HepG2 (cell line): ENCODE data around the gene ABCC3. TPM values are rescaled to one million over a fixed set of nuclear protein-coding genes. Genes with fewer than 3 reads are reported as not detected.
A peak's percentile ranks its signal among the peaks of the same experiment; 100 is the strongest.

ENCODE experiments used
- BCL6 ChIP-seq: IDR thresholded peaks from 2 replicates; pipeline ENCODE4 v1.6.1; 2016; ENCODE audit warnings: missing genetic modification reagents, missing compliant biosample characterization
- FOXP1 ChIP-seq, 2 experiments: fragments of 450-650 bp in 1 of 2; IDR thresholded peaks; 2 replicates each; pipeline ENCODE4 v1.6.1; 2017 to 2018; ENCODE audit warnings: antibody characterized with exemption in 1 of 2
- GPN1 ChIP-seq: sonication (generic); formaldehyde crosslinking; IDR thresholded peaks from 2 replicates; pipeline ENCODE4 v1.5.1; 2020; ENCODE audit warnings: missing genetic modification reagents, borderline replicate concordance
- HDAC2 ChIP-seq: sonication (generic); formaldehyde crosslinking; IDR thresholded peaks from 2 replicates; pipeline ENCODE4 v1.4.0; 2020; ENCODE audit warnings: missing genetic modification reagents
- HNRNPH1 ChIP-seq: fragments of 200-400 bp; formaldehyde crosslinking; optimal IDR thresholded peaks from 2 replicates; pipeline ENCODE3; 2017; ENCODE audit warnings: mild to moderate bottlenecking, low read depth, low read length
- MYNN ChIP-seq: sonication (generic); formaldehyde crosslinking; IDR thresholded peaks from 2 replicates; pipeline ENCODE4 v1.4.0; 2020; ENCODE audit warnings: mild to moderate bottlenecking, low read depth, missing genetic modification reagents
- NFIC ChIP-seq: IDR thresholded peaks from 2 replicates; pipeline ENCODE4 v1.6.1; 2012; ENCODE audit warnings: mild to moderate bottlenecking, low read length, inconsistent platforms
- RXRA ChIP-seq: sonication (generic); formaldehyde crosslinking; IDR thresholded peaks from 2 replicates; pipeline ENCODE4 v1.5.1; 2020; ENCODE audit warnings: missing genetic modification reagents
- SOX13 ChIP-seq, 3 experiments: fragments of 450-650 bp in 1 of 3; sonication (generic) in 1 of 3; formaldehyde crosslinking in 1 of 3; IDR thresholded peaks in 2 of 3; conservative IDR thresholded peaks in 1 of 3; 2 replicates each; pipeline versions ENCODE4 v1.5.0 to v1.6.1; 2016 to 2020; ENCODE audit warnings: antibody characterized with exemption in 1 of 3, mild to moderate bottlenecking in 1 of 3, missing compliant biosample characterization in 1 of 3, missing genetic modification reagents in 1 of 3, moderate library complexity in 1 of 3
- U2AF2 ChIP-seq: fragments of 200-400 bp; formaldehyde crosslinking; IDR thresholded peaks from 2 replicates; pipeline ENCODE4 v1.6.1; 2017; ENCODE audit warnings: low read depth, mild to moderate bottlenecking, low read length
- ZBTB20 ChIP-seq: sonication (generic); formaldehyde crosslinking; IDR thresholded peaks from 2 replicates; pipeline ENCODE4 v1.8.1; 2023; ENCODE audit warnings: missing genetic modification reagents, low read depth, mild to moderate bottlenecking, borderline replicate concordance
- ZNF354B ChIP-seq: sonication (generic); formaldehyde crosslinking; IDR thresholded peaks from 2 replicates; pipeline ENCODE4 v1.8.0; 2022; ENCODE audit warnings: mild to moderate bottlenecking, missing genetic modification reagents
- ZNF501 ChIP-seq: sonication (generic); formaldehyde crosslinking; IDR thresholded peaks from 2 replicates; pipeline ENCODE4 v1.5.1; 2020; ENCODE audit warnings: mild to moderate bottlenecking, moderate library complexity, missing genetic modification reagents
- ZNF577 ChIP-seq: sonication (generic); formaldehyde crosslinking; IDR thresholded peaks from 2 replicates; pipeline ENCODE4 v1.4.0; 2020; ENCODE audit warnings: mild to moderate bottlenecking, low read depth, missing genetic modification reagents, borderline replicate concordance
- ZNF816 ChIP-seq: sonication (generic); formaldehyde crosslinking; IDR thresholded peaks from 2 replicates; pipeline ENCODE4 v1.8.0; 2022; ENCODE audit warnings: missing genetic modification reagents, mild to moderate bottlenecking, borderline replicate concordance
- polyA plus RNA-seq, 8 experiments: library from polyadenylated mRNA; depleted of rRNA in 3 of 8; stranded (reverse) in 7 of 8; unstranded in 1 of 8; fragments of >200 nt; fragmentation: Illumina TruSeq in 4 of 8; extraction: Trizol in 4 of 8; gene quantifications; 2 replicates each; pipeline versions ENCODE4 v1.2.1 to v1.2.3, GENCODE V29; 2011 to 2016; ENCODE audit warnings: low read depth in 4 of 8, missing spikeins in 1 of 8, mixed read lengths in 1 of 8; ENCODE audit not compliant: insufficient read depth in 1 of 8
- total RNA-seq, 5 experiments: library from RNA; depleted of rRNA; stranded (reverse); fragments of >200 nt; fragmentation: Illumina TruSeq; extraction: Trizol; gene quantifications; 2 replicates each; pipeline ENCODE4 v1.2.3, GENCODE V29; 2016; ENCODE audit warnings: low read depth in 1 of 5
- TF ChIP-seq, protein P1 (sequence below): sonication (generic); formaldehyde crosslinking; IDR thresholded peaks from 2 replicates; pipeline ENCODE4 v1.4.0; 2020; ENCODE audit warnings: mild to moderate bottlenecking, missing genetic modification reagents
- TF ChIP-seq, protein P2 (sequence below): fragments of 450-650 bp; IDR thresholded peaks from 2 replicates; pipeline ENCODE4 v1.6.1; 2017; ENCODE audit warnings: mild to moderate bottlenecking
- TF ChIP-seq, protein P3 (sequence below): IDR thresholded peaks from 2 replicates; pipeline ENCODE4 v1.6.1; 2016
- TF ChIP-seq, protein P4 (sequence below), 2 experiments: IDR thresholded peaks; 2 replicates each; pipeline ENCODE4 v1.6.1; 2011 to 2012; ENCODE audit warnings: low read length in 2 of 2, borderline replicate concordance in 1 of 2, low read depth in 1 of 2, mild to moderate bottlenecking in 1 of 2, moderate library complexity in 1 of 2

Gene ABCC3
- total and polyA plus RNA-seq, 2 of the 13 experiments (the other 11 are each of a cell fraction or from before 2014, with no cell fraction given) = 25.2 to 50.7 TPM

DNA sequence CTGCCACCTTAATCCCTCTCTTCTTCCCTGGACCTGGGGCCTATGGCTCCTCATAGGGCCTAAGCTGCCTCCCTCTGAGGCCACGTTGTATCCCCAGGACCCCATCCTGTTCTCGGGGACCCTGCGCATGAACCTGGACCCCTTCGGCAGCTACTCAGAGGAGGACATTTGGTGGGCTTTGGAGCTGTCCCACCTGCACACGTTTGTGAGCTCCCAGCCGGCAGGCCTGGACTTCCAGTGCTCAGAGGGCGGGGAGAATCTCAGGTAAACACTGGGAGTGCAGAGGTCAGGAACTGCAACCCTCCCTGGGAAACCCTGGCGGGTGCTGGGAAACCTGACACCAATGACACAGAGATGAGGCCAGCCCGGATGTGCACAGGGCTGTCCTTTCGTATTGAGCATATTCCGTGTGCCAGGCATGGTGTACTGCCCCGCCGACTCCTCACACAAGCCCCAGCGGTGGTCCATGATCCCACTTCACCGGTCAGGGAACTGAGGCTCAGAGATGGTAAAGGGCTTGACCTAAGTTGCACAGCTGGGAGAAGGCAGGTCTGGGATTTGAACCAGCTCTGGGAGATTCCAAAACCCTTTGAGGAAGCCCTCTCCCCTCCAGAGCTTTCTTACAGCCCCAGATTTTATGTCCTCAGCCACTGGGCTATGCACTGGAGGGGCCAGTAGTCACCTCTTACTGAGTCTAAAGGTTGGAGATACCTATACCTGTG lies 50.1 kb downstream of the ABCC3 start (continued):
- TF ChIP-seq, protein P1, sequence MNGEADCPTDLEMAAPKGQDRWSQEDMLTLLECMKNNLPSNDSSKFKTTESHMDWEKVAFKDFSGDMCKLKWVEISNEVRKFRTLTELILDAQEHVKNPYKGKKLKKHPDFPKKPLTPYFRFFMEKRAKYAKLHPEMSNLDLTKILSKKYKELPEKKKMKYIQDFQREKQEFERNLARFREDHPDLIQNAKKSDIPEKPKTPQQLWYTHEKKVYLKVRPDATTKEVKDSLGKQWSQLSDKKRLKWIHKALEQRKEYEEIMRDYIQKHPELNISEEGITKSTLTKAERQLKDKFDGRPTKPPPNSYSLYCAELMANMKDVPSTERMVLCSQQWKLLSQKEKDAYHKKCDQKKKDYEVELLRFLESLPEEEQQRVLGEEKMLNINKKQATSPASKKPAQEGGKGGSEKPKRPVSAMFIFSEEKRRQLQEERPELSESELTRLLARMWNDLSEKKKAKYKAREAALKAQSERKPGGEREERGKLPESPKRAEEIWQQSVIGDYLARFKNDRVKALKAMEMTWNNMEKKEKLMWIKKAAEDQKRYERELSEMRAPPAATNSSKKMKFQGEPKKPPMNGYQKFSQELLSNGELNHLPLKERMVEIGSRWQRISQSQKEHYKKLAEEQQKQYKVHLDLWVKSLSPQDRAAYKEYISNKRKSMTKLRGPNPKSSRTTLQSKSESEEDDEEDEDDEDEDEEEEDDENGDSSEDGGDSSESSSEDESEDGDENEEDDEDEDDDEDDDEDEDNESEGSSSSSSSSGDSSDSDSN (CRISPR knock-in tag) = peak; percentile 80
- TF ChIP-seq ZBTB20 (CRISPR knock-in tag) = peak; percentile 67; the same call in 1 of the 2 replicates
- TF ChIP-seq ZNF577 (CRISPR knock-in tag) = no peak
- TF ChIP-seq HDAC2 = peak; percentile 95
- TF ChIP-seq, protein P2, sequence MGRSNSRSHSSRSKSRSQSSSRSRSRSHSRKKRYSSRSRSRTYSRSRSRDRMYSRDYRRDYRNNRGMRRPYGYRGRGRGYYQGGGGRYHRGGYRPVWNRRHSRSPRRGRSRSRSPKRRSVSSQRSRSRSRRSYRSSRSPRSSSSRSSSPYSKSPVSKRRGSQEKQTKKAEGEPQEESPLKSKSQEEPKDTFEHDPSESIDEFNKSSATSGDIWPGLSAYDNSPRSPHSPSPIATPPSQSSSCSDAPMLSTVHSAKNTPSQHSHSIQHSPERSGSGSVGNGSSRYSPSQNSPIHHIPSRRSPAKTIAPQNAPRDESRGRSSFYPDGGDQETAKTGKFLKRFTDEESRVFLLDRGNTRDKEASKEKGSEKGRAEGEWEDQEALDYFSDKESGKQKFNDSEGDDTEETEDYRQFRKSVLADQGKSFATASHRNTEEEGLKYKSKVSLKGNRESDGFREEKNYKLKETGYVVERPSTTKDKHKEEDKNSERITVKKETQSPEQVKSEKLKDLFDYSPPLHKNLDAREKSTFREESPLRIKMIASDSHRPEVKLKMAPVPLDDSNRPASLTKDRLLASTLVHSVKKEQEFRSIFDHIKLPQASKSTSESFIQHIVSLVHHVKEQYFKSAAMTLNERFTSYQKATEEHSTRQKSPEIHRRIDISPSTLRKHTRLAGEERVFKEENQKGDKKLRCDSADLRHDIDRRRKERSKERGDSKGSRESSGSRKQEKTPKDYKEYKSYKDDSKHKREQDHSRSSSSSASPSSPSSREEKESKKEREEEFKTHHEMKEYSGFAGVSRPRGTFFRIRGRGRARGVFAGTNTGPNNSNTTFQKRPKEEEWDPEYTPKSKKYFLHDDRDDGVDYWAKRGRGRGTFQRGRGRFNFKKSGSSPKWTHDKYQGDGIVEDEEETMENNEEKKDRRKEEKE = no peak
- TF ChIP-seq U2AF2 = no peak
- TF ChIP-seq, protein P3, sequence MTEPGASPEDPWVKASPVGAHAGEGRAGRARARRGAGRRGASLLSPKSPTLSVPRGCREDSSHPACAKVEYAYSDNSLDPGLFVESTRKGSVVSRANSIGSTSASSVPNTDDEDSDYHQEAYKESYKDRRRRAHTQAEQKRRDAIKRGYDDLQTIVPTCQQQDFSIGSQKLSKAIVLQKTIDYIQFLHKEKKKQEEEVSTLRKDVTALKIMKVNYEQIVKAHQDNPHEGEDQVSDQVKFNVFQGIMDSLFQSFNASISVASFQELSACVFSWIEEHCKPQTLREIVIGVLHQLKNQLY (CRISPR knock-in tag) = peak; percentile 87; the same call in 1 of the 2 replicates
- no peak for TF ChIP-seq GPN1
- TF ChIP-seq ZNF354B (CRISPR knock-in tag) = peak; percentile 92; the same call in 1 of the 2 replicates
- peak; percentile 72 for TF ChIP-seq SOX13 (IDR thresholded peaks at IDR 0.05)
- TF ChIP-seq SOX13 (CRISPR knock-in tag; conservative IDR thresholded peaks at IDR 0.05 in 1 of 2, IDR thresholded peaks at IDR 0.05 in 1 of 2) = peak; percentile 64 to 91; a peak in 2 of 4 replicates
- peak; percentile 41 for TF ChIP-seq HNRNPH1
- TF ChIP-seq NFIC = peak; percentile 83; the same call in 1 of the 2 replicates
- peak; percentile 65; the same call in 1 of the 2 replicates for TF ChIP-seq FOXP1 (IDR thresholded peaks at IDR 0.05)
- TF ChIP-seq FOXP1 (CRISPR knock-in tag; IDR thresholded peaks at IDR 0.05) = peak; percentile 93
- peak; percentile 98 for TF ChIP-seq RXRA (CRISPR knock-in tag)
- TF ChIP-seq ZNF501 = peak; percentile 100
- peak; percentile 89; the same call in 1 of the 2 replicates for TF ChIP-seq ZNF816
- peak; percentile 16; the same call in 1 of the 2 replicates for TF ChIP-seq MYNN
- TF ChIP-seq BCL6 (CRISPR knock-in tag) = peak; percentile 89
- TF ChIP-seq, protein P4, sequence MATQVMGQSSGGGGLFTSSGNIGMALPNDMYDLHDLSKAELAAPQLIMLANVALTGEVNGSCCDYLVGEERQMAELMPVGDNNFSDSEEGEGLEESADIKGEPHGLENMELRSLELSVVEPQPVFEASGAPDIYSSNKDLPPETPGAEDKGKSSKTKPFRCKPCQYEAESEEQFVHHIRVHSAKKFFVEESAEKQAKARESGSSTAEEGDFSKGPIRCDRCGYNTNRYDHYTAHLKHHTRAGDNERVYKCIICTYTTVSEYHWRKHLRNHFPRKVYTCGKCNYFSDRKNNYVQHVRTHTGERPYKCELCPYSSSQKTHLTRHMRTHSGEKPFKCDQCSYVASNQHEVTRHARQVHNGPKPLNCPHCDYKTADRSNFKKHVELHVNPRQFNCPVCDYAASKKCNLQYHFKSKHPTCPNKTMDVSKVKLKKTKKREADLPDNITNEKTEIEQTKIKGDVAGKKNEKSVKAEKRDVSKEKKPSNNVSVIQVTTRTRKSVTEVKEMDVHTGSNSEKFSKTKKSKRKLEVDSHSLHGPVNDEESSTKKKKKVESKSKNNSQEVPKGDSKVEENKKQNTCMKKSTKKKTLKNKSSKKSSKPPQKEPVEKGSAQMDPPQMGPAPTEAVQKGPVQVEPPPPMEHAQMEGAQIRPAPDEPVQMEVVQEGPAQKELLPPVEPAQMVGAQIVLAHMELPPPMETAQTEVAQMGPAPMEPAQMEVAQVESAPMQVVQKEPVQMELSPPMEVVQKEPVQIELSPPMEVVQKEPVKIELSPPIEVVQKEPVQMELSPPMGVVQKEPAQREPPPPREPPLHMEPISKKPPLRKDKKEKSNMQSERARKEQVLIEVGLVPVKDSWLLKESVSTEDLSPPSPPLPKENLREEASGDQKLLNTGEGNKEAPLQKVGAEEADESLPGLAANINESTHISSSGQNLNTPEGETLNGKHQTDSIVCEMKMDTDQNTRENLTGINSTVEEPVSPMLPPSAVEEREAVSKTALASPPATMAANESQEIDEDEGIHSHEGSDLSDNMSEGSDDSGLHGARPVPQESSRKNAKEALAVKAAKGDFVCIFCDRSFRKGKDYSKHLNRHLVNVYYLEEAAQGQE (IDR thresholded peaks at IDR 0.05; ENCODE audit: borderline replicate concordance in 1 of 2, low read depth in 1 of 2, low read length in 2 of 2) = peak in 1 of 2 experiments; percentile 74; a peak in 1 of 4 replicates
